Loucy (cell line): ENCODE measurements around the gene CFAP69.

Source experiments
- EZH2phosphoT487 ChIP-seq: fragments of 200-600 bp; IDR thresholded peaks from 2 replicates; pipeline ENCODE4 v1.6.1; 2018; ENCODE audit warnings: antibody characterized with exemption, mild to moderate bottlenecking, moderate library complexity, borderline replicate concordance
- TF ChIP-seq, protein P1 (sequence below): fragments of 200-600 bp; sonication (generic); conservative IDR thresholded peaks from 2 replicates; pipeline ENCODE4 v1.5.1; 2014; ENCODE audit warnings: mild to moderate bottlenecking, antibody characterized with exemption, low read length

GRCh38 chr7:90351987-90352386 lies 107.0 kb downstream of the CFAP69 start:
- TF ChIP-seq, protein P1, sequence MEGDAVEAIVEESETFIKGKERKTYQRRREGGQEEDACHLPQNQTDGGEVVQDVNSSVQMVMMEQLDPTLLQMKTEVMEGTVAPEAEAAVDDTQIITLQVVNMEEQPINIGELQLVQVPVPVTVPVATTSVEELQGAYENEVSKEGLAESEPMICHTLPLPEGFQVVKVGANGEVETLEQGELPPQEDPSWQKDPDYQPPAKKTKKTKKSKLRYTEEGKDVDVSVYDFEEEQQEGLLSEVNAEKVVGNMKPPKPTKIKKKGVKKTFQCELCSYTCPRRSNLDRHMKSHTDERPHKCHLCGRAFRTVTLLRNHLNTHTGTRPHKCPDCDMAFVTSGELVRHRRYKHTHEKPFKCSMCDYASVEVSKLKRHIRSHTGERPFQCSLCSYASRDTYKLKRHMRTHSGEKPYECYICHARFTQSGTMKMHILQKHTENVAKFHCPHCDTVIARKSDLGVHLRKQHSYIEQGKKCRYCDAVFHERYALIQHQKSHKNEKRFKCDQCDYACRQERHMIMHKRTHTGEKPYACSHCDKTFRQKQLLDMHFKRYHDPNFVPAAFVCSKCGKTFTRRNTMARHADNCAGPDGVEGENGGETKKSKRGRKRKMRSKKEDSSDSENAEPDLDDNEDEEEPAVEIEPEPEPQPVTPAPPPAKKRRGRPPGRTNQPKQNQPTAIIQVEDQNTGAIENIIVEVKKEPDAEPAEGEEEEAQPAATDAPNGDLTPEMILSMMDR, result no peak
- TF ChIP-seq EZH2phosphoT487, result no peak
